Breast epithelium (tissue), 3 donors: Measurements from ENCODE around the gene LRRC75B.

Experiments
- POLR2A ChIP-seq: fragments of 450-650 bp; IDR thresholded peaks from one replicate; pipeline ENCODE4 v1.6.1; 2016; ENCODE audit warnings: antibody characterized with exemption, mild to moderate bottlenecking, moderate library complexity
- TF ChIP-seq, protein P1 (sequence below), 3 donors: fragments of 450-650 bp; IDR thresholded peaks; one replicate each; pipeline ENCODE4 v1.5.1; 2016 to 2017; ENCODE audit warnings: antibody characterized with exemption in 3 of 3, mild to moderate bottlenecking in 3 of 3, moderate library complexity in 3 of 3

DNA sequence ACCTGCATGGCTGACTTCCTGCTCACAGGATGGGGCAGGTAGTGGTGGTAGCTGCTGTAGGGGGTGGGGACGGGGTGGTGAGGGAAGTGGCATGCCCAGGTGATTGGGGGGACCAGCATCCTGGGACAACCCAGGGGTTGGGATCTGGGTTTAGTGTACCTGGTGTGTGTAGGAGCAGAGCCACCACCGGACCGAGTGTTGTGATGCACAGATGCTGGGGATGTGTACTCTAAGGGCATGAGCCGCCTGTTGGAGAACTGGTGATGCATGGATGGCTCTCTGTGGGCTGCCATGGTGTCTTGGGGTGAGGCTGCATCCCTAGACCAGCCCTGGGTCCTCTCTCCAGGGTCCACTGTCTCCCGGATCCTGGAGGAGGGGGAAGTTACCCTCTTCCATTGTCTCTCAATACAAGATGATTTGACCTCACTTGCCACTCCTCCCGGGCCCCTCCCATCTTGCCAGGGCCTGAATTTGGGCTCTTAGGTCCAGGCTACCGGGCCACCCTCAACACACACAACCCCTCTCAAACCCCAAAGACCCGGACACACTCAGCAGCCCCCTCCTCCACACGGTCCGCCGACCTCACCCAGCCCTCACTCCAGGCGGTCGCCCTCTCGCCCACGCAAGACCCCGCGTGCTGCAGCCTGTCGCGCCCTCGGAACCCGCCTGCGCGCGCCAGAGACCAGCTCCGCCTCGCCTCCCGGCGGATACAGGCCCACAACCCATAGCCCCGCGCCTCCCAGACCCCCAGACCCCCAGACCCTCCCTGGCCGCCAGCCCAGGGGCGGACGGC is 619 bp downstream of the LRRC75B start:
- TF ChIP-seq, protein P1, sequence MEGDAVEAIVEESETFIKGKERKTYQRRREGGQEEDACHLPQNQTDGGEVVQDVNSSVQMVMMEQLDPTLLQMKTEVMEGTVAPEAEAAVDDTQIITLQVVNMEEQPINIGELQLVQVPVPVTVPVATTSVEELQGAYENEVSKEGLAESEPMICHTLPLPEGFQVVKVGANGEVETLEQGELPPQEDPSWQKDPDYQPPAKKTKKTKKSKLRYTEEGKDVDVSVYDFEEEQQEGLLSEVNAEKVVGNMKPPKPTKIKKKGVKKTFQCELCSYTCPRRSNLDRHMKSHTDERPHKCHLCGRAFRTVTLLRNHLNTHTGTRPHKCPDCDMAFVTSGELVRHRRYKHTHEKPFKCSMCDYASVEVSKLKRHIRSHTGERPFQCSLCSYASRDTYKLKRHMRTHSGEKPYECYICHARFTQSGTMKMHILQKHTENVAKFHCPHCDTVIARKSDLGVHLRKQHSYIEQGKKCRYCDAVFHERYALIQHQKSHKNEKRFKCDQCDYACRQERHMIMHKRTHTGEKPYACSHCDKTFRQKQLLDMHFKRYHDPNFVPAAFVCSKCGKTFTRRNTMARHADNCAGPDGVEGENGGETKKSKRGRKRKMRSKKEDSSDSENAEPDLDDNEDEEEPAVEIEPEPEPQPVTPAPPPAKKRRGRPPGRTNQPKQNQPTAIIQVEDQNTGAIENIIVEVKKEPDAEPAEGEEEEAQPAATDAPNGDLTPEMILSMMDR (IDR thresholded peaks at IDR 0.05) = no peak
- no peak for TF ChIP-seq POLR2A
